ENCODE measurements around the gene LCN2. TPM values are rescaled to one million over a fixed set of nuclear protein-coding genes. Genes with fewer than 3 reads are reported as not detected.
A peak's percentile ranks its signal among the peaks of the same experiment; 100 is the strongest.
"Not testable (repeated sequence)": the region's sequence is repeated elsewhere in the genome, so short reads cannot be mapped to it uniquely, and the experiment has no call there.

LCN2 gene
- 85.5 TPM for total RNA-seq

DNA sequence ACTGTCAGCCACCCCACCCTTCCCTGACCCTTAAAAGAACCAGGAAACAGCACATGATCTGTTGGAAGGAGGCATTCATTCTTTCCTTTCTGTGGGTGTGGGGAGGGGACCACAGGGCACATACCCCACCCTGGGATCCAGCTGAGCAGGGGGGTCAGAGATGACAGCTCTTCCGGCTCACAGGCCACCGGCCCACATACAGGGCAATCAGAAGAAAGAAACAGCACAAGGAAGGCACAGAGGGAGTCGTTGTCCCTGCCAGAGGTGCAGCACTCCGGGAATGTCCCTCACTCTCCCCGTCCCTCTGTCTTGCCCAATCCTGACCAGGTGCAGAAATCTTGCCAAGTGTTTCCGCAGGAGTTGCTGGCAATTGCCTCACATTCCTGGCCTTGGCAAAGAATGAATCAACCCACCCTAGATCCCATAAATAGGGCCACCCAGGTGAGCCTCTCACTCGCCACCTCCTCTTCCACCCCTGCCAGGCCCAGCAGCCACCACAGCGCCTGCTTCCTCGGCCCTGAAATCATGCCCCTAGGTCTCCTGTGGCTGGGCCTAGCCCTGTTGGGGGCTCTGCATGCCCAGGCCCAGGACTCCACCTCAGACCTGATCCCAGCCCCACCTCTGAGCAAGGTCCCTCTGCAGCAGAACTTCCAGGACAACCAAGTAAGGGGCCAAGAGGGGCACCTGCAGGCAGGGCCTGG, at the start of gene LCN2:
Gene LCN2, plus strand, starts transcription at position 453 of the 701 bp plus-strand sequence. Its CDS starts 73 bp downstream, at position 526.
- DNase-seq (ENCODE audit: low spot score), result peak; percentile 79

DNA sequence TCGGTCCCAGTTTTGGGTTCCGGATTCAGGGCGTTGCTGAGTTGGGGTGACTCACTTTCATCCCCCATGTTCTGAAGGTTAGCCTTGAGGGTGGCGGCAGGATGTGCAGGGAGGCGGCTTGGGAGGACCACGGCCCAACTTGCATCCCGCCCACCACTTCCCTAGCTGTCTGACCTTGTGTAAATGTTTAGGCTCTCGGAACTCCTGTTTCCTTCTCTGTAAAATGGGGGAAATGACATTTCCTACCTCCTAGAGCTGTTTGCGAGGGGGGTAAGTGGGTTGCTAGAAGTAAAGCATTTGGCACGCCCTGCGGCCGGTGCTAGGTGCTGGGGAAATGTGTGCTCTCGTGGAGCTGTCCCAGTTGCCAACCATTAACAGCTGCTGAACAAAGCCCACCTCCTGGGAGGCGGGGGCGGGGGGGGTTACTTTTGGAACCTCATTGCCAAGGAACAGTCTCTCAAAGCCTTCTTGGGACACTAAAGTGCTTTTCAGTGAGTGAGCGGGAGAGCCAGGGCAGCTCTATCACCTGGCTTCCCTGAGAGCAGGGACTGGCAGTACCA, 49.2 kb upstream of the LCN2 start:
- DNase-seq (ENCODE audit: low spot score), result no peak

DNA sequence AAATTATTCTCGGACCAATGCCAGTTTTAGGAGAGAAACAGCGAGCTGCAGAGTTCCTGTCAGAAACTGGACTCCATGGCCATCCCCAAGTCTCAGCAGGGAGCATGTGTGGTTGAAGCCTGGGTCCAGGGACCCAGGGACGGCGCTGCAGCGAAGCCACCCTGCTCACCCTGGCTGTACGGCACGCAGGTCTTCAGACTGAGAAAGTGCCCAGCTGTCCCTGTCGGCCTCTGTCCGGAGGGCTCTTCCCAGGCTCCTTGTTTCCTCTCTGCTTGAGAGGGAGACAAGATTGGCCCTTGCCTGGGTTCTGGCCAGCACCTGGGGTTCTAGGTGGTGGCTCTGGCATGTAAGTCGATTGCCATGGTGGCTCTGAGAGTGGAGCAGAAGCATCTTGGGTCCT, 48.7 kb upstream of the LCN2 start:
- DNase-seq (ENCODE audit: low spot score), result no peak

DNA sequence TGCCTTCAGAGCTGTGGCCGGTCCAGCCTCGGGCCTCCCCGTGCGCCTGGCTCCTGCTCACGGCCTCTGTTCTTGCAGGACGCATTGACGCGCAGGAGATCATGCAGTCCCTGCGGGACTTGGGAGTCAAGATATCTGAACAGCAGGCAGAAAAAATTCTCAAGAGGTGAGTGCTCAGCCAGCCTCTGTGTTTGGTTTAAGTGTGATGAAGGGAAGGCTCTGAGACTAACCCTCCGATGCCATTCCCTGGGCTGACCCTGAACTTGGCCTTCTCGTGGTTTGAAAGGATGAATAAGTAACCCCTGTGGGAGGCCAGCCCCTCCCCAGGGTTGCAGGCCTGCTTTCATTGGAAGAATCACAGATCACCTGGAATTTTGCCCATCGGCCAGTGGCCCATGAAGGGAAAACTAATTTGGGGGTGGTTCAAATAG, 48.0 kb upstream of the LCN2 start:
- DNase-seq (ENCODE audit: low spot score), result no peak

DNA sequence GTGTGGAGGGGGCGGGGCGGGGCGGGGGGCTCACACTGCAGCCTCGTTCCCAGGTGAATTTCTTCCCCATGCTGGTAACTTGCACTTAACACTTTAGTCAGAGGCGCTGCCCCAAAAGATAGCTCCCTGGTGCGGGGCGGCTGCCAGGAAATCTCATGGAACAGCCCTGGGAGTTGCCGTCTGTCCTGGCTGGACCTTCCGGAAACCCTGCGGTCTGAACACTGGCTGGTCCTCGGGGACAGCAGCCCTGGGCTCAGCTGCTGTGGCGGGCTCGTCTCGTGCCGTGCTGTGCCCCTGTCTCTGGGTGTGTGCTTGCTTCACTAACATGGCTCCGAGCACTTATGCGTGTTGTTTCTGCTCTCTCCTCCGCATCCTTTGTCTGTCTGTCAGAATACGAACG, 47.6 kb upstream of the LCN2 start:
- no peak for DNase-seq (ENCODE audit: low spot score)

DNA sequence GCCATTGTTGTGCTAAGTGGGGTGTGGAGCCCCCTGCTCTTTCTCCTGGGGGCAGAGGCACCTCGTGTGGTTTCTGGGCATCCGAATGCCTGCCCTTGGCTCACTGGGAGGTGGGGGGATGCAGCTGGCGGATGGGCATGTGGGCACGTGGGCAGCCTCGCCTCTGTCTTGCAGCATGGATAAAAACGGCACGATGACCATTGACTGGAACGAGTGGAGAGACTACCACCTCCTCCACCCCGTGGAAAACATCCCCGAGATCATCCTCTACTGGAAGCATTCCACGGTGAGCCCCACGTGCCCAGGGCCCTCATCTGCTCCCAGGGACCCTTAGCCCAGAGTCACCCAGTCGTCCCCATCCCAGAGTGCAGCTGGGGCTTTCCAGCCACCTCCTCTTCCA, 47.1 kb upstream of the LCN2 start:
- DNase-seq (ENCODE audit: low spot score), result no peak

DNA sequence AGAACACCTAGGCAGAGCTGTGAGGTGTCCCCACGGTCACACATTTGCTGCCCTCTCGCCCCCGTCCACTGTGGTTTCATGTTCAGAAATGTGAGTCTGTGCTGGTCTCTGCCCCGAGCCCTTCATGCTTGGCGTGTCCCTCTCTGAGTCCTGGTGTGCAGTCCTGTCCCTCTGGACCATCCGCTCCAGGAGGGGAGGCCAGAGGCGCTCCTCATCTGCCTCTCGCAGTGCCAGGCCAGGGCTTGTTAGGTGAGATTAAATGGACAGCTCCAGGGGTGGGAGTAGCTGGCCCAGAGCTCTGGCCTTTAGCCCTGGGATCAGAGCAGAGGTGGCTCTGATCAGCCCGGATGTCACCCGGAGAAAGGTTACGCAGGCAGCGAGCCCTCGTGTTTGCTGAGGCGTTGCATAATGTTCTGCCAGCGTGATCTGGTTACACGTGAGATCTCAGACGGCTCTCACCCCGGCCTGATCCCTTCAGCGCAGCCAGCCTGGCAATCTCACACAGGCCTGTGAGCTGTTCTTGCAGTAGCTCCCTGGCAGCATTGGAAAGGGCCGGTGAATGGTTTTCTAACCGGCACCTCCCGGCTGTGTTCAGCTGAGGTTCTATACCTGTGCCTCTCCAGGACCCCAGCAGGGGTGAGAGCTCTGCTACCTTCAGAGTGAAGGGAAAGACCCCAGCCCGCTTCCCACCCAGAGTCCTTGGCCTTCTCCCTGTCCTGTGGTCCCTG, 46.2 kb upstream of the LCN2 start:
- peak; percentile 77 for DNase-seq (ENCODE audit: low spot score)

DNA sequence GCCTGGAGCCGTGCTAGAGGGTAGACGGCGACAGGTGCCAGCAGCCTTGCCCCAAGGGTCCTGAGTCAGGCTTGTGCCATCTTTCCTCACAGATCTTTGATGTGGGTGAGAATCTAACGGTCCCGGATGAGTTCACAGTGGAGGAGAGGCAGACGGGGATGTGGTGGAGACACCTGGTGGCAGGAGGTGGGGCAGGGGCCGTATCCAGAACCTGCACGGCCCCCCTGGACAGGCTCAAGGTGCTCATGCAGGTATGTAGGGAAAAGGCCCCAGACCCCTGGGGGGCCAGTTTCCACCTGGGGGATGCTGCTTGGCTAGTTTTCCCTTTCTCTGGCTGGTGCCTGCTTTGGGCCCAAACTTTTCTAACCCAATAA, 45.7 kb upstream of the LCN2 start:
- no peak for DNase-seq (ENCODE audit: low spot score)

DNA sequence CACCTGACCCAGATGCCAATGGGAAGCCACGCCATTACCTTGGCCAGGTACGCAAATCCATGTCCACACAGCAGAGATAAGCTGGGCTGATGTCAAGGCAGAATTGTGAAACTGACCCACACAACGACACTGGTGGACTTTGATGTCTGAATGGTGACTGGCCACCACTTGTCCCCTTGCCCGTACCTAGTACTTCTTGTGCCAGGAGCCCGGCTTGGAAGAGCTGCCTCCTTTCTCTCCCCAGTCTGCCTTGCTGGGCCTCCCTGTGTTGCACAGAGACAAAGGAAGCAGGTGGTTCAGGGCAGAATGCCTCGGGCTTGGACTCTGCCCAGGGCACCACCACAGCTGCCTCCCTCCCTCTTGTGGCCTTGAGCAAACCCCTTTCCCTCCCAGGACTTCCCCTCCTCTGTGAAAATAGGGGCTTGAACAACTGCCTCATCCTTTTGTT, 45.1 kb upstream of the LCN2 start:
- DNase-seq (ENCODE audit: low spot score), result peak; percentile 91

DNA sequence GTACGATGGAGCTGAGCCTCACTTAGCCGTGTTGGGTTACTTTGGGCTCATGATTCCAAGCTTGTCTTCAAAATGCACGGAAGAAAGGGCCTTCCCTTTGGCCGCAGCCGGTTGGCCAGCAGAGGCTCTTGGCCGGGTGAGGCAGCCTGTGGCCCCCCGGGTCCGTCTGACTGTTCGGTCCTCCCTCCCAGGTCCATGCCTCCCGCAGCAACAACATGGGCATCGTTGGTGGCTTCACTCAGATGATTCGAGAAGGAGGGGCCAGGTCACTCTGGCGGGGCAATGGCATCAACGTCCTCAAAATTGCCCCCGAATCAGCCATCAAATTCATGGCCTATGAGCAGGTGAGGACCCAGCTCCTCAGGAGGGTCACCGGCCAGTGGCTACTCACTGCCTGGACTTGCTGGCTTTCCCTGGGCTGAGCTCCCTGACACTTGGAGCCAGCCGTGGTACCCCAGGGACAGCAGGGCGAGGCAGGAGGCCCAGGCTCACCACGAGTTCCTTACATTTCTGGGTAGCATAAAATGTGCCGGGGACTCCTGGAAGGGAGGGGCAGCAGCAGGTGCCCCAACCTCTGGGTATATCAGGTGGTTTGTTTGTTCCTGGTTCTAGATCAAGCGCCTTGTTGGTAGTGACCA, 43.6 kb upstream of the LCN2 start:
- DNase-seq (ENCODE audit: low spot score), result no peak

DNA sequence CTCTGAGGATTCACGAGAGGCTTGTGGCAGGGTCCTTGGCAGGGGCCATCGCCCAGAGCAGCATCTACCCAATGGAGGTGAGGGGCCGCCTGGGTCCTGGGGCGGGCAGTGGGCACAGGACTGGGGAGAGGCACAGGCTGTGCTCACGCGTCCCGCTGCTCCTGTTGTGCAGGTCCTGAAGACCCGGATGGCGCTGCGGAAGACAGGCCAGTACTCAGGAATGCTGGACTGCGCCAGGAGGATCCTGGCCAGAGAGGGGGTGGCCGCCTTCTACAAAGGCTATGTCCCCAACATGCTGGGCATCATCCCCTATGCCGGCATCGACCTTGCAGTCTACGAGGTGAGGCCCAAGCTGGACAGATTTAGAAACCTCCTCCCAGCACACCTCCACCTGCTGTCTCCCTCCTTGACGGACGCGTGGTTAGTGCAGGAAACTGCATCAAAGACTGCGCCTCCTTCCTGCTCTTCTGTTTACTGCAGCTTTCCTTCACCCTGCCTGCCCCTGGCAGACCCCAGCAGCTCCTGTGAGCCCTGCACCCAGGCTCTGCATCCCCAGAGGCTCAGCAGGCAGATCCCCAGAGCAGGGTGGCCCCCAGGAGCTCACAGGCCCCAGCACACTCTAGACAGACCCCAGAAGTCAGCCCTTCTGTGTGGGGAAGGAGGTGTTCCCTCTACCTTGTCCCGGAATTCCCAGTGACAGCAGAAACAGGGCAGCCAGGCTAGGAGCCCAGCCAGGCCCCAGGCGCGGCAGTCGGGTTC, 42.9 kb upstream of the LCN2 start:
- DNase-seq (ENCODE audit: low spot score), result no peak

DNA sequence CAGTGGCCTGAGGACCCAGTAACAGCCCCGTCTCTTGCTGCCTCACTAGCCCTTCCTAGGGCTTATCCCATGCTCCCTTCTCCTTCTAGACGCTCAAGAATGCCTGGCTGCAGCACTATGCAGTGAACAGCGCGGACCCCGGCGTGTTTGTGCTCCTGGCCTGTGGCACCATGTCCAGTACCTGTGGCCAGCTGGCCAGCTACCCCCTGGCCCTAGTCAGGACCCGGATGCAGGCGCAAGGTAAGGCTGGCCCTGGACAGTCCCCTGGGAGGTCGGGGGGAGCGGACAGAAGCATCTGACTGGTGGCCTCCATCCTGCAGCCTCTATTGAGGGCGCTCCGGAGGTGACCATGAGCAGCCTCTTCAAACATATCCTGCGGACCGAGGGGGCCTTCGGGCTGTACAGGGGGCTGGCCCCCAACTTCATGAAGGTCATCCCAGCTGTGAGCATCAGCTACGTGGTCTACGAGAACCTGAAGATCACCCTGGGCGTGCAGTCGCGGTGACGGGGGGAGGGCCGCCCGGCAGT, 42.2 kb upstream of the LCN2 start:
- no peak for DNase-seq (ENCODE audit: low spot score)

DNA sequence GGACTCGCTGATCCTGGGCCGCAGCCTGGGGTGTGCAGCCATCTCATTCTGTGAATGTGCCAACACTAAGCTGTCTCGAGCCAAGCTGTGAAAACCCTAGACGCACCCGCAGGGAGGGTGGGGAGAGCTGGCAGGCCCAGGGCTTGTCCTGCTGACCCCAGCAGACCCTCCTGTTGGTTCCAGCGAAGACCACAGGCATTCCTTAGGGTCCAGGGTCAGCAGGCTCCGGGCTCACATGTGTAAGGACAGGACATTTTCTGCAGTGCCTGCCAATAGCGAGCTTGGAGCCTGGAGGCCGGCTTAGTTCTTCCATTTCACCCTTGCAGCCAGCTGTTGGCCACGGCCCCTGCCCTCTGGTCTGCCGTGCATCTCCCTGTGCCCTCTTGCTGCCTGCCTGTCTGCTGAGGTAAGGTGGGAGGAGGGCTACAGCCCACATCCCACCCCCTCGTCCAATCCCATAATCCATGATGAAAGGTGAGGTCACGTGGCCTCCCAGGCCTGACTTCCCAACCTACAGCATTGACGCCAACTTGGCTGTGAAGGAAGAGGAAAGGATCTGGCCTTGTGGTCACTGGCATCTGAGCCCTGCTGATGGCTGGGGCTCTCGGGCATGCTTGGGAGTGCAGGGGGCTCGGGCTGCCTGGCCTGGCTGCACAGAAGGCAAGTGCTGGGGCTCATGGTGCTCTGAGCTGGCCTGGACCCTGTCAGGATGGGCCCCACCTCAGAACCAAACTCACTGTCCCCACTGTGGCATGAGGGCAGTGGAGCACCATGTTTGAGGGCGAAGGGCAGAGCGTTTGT, 41.6 kb upstream of the LCN2 start:
- no peak for DNase-seq (ENCODE audit: low spot score)

DNA sequence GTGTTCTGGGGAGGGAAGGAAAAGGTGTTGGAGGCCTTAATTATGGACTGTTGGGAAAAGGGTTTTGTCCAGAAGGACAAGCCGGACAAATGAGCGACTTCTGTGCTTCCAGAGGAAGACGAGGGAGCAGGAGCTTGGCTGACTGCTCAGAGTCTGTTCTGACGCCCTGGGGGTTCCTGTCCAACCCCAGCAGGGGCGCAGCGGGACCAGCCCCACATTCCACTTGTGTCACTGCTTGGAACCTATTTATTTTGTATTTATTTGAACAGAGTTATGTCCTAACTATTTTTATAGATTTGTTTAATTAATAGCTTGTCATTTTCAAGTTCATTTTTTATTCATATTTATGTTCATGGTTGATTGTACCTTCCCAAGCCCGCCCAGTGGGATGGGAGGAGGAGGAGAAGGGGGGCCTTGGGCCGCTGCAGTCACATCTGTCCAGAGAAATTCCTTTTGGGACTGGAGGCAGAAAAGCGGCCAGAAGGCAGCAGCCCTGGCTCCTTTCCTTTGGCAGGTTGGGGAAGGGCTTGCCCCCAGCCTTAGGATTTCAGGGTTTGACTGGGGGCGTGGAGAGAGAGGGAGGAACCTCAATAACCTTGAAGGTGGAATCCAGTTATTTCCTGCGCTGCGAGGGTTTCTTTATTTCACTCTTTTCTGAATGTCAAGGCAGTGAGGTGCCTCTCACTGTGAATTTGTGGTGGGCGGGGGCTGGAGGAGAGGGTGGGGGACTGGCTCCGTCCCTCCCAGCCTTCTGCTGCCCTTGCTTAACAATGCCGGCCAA, 40.8 kb upstream of the LCN2 start:
- DNase-seq (ENCODE audit: low spot score), result no peak

DNA sequence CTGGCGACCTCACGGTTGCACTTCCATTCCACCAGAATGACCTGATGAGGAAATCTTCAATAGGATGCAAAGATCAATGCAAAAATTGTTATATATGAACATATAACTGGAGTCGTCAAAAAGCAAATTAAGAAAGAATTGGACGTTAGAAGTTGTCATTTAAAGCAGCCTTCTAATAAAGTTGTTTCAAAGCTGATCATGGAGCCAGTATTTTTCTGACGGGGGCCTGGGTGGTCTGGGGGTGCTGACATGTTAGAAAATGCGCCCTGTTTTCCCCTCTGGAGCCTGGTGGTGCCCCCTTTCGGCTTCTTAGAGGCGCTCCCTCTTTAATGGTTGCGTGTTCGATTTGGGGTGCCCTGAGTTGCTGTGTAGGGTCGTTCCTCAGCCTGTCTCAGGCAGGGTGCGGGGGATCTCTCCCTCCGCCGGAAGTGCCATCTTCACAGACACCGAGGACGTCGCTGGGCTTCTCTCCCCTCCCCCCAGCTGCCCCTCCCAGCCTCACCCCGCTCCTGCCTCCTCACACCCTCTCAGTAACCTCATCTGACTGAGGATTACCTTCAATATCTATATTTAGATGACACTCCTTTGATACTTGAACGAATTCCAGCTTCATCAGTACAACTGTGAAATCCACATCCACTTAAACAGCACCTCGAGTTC, 40.1 kb upstream of the LCN2 start:
- no peak for DNase-seq (ENCODE audit: low spot score)

DNA sequence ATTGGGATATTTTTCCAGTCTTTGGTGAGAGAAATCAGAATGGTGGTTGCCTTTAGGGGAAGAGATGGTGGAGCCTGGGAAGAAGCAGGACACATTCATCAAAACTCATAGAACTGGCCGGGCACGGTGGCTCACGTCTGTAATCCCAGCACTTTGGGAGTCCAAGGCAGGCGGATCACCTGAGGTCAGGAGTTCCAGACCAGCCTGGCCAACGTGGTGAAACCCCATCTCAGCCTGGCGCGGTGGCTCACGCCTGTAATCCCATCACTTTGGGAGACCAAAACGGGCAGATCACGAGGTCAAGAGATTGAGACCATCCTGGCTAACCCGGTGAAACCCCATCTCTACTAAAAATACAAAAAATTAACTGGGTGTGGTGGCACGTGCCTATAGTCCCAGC, 37.5 kb upstream of the LCN2 start:
- not testable (repeated sequence) for DNase-seq (ENCODE audit: low spot score)

DNA sequence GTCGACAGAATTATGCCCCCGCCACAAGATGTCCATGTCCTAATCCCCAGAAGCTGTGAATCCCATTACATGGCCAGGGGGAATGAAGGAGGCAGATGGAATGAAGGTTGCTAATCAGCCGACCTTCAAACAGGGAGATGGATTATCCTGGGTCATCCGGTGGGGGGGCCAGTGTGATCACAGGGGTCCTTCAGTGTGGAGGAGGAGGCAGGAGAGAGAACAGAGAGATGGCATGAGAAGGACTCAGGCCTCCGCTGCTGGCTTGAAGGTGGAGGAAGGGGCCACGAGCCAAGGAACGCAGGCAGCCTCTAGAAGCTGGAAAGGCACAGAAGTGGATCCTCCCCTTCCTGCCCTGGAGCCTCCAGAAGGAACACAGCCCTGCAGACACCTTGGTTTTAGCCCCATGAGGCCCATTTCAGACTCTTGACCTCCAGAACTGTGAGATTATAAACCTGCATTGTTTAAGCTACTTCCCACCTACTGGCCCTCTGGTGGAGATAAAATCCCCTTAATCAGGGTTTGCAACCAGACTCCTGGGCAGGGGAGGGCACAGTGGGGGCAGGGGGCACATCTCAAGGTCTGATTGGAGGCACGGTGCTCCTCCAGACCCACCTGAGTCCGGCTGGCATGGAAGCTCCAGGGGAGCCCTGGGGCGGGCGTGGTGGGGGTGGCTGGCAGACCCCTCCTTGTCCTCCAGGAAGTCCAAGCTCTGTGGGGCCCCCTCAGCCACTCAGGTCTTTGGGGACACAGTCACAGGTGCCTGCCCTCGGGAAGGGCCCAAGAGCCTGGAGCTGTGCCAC, 35.5 kb upstream of the LCN2 start:
- DNase-seq (ENCODE audit: low spot score), result no peak

DNA sequence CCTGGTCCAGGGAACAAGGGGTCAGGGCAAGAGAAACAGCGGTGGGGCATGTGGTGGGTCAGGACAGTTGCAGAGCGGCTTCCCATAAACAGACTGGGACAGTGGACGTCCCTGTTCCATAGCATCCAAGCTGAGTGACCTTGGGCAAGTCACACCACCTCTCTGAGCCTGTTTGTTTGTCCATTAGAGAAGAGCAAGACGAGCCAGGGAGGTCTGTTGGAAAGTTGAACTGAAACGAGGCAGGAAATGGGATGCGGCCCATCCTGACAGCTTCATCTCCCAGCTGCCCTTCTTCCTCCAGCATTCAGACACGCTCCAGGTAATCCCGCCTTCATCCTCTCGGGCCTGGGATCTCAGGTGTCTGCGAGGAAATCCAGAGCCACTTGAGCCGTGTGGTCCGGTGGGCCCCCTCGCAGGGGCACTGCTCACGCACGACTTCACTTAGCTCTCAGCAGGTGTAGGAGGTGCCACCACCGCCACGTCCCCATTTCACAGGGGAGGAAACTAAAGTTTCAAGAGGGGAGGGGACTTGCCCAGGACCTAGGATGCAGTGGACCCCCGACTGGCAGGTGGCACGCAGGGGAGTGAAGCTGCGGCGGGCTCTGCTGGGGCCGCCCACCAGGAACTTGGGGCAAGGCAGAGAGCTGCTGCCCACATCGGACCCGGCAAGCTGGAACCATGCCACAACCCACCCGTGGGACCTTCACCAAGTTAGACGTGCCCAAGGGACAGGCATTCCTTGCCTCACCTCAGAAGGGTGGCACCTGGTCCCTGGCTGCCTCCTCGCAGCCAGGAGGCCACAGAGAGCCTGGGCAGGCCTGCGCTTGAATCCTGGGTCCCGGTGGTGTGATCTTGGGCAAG, 34.7 kb upstream of the LCN2 start:
- no peak for DNase-seq (ENCODE audit: low spot score)

Data from mucosa of gallbladder (tissue), 1 donor.